Measurements from ENCODE around the gene NAB1. TPM values are rescaled to one million over a fixed set of nuclear protein-coding genes. Genes with fewer than 3 reads are reported as not detected.

Gene NAB1
- total RNA-seq, 1 experiment from 2014 or later, result 36.9 TPM

- H3K14ac ChIP-seq (ENCODE audit: insufficient read depth, low read length), result no peak overlapping the region
- no peak overlapping the region for H4K91ac ChIP-seq (ENCODE audit: insufficient read length, low read depth, low read length)
- Mint-ChIP-seq H3K4me3 (no peak overlapping the region), H3K27ac (no peak overlapping the region), H3K27me3 (ENCODE audit: low read depth) (no peaks in the 10 kb centered on the region), H3K36me3 (ENCODE audit: insufficient read depth in 1 of 3, low read depth in 3 of 3) (peaks cover 0 to 18% (median 4%) of the 10 kb centered on the region in 3 experiments; a peak in 2 of 7 replicates), H3K4me1 (peaks cover 27 to 28% of the 10 kb centered on the region in 2 experiments), H3K9me3 (no peaks in the 10 kb centered on the region)
- H3K56ac ChIP-seq (ENCODE audit: insufficient read length, low read depth, low read length), result no peak overlapping the region
- no peak overlapping the region for H3T11ph ChIP-seq (ENCODE audit: low read length)
- no peak overlapping the region for H3K9ac ChIP-seq (ENCODE audit: extremely low read depth, insufficient read length, low read length)
- no peak overlapping the region for H2BK12ac ChIP-seq (ENCODE audit: insufficient read length, low read depth, low read length)
- no peak overlapping the region for H2AK5ac ChIP-seq (ENCODE audit: insufficient read length, low read length)
- no peak overlapping the region for H4K8ac ChIP-seq (replicated peaks; ENCODE audit: insufficient read length, low read depth, low read length)
- no peaks in the 10 kb centered on the region for H3K27me3 ChIP-seq (ENCODE audit: insufficient read depth, low read length)
- H3K18ac ChIP-seq (ENCODE audit: insufficient read length, low read depth, low read length), result no peak overlapping the region
- no peaks in the 10 kb centered on the region for H3K79me2 ChIP-seq (ENCODE audit: insufficient read depth, low read length)
- no peak overlapping the region for H2BK20ac ChIP-seq (ENCODE audit: low read depth, low read length, poor library complexity, severe bottlenecking)
- H3K4me1 ChIP-seq (ENCODE audit: insufficient read depth, low read length), result peaks cover 8% of the 10 kb centered on the region; the same call in 1 of the 2 replicates
- H3K79me1 ChIP-seq (ENCODE audit: insufficient read depth, low read depth, low read length, poor library complexity, severe bottlenecking), result no peaks in the 10 kb centered on the region
- no peak overlapping the region for H3K4ac ChIP-seq (ENCODE audit: low read depth, low read length)
- no peaks in the 10 kb centered on the region for H3K23me2 ChIP-seq (ENCODE audit: insufficient read length, low read depth, low read length, poor library complexity, severe bottlenecking)
- WGBS (ENCODE audit: extremely low coverage, insufficient read length, low lambda C conversion rate), result no CpG with 5 or more reads among the region's 3 CpGs
- H3K9me3 ChIP-seq (ENCODE audit: control insufficient read depth, low read depth, low read length), result no peaks in the 10 kb centered on the region
- H3K27ac ChIP-seq (ENCODE audit: insufficient read length, low read depth, low read length), result no peak overlapping the region
- H3K23ac ChIP-seq (ENCODE audit: insufficient read length, low read depth, low read length), result no peak overlapping the region
- no peak for TF ChIP-seq CTCF (conservative IDR thresholded peaks at IDR 0.05)
- no peaks in the 10 kb centered on the region for H4K20me1 ChIP-seq (ENCODE audit: control insufficient read depth, insufficient read depth, insufficient read length)
- H3K4me2 ChIP-seq (ENCODE audit: insufficient read depth, insufficient read length, low read length), result no peak overlapping the region
- H2AFZ ChIP-seq (ENCODE audit: low read length), result no peak overlapping the region
- DNase-seq, result no peak
- no peak overlapping the region for H2BK120ac ChIP-seq (ENCODE audit: low read depth, low read length, poor library complexity, severe bottlenecking)
- H2BK15ac ChIP-seq (ENCODE audit: low read depth, low read length), result no peak overlapping the region
- H4K5ac ChIP-seq (ENCODE audit: insufficient read length, low read depth, low read length), result no peak overlapping the region
- no peak overlapping the region for H2BK5ac ChIP-seq (ENCODE audit: insufficient read length, low read length)
Measured at GRCh38 chr2:190683802-190684201, 34.9 kb downstream of the NAB1 start.
